ENCODE measurements around the gene ACVR1B. TPM values are rescaled to one million over a fixed set of nuclear protein-coding genes. Genes with fewer than 3 reads are reported as not detected.

The ACVR1B gene
- total and polyA plus RNA-seq, 9 of the 15 experiments (the other 6 are each of a cell fraction or from before 2014, with no cell fraction given), result 0.97 to 15.1 (median 6.8) TPM

GRCh38 chr12:51908876-51909592 is 42.5 kb upstream of the ACVR1B start (continued):
- TF ChIP-seq ATF3 (IDR thresholded peaks at IDR 0.05), result no peak
- no peak for TF ChIP-seq ATF3 (CRISPR knock-in tag; conservative IDR thresholded peaks at IDR 0.05)
- TF ChIP-seq ZNF184 (CRISPR knock-in tag; IDR thresholded peaks at IDR 0.05), result no peak
- TF ChIP-seq POLR2AphosphoS5 (IDR thresholded peaks at IDR 0.05; ENCODE audit: control insufficient read depth, insufficient read depth, low read depth, low read length), result peak; percentile 61
- TF ChIP-seq SMARCA5 (IDR thresholded peaks at IDR 0.05), result no peak
- TF ChIP-seq ZNF280B (CRISPR knock-in tag; IDR thresholded peaks at IDR 0.05), result no peak
- TF ChIP-seq NFIC (IDR thresholded peaks at IDR 0.05), result peak; percentile 84
- no peak for TF ChIP-seq ETS1 (conservative IDR thresholded peaks at IDR 0.05; ENCODE audit: control insufficient read depth, low read depth, low read length)
- TF ChIP-seq CBFA2T3 (IDR thresholded peaks at IDR 0.05), result peak; percentile 96
- no peak for TF ChIP-seq CHCHD3 (CRISPR knock-in tag; IDR thresholded peaks at IDR 0.05)
- TF ChIP-seq HDAC2 (IDR thresholded peaks at IDR 0.05), result 0 out of 2 replicates have a peak, but pooled peaks have one; percentile 37
- TF ChIP-seq BHLHE40 (IDR thresholded peaks at IDR 0.05; ENCODE audit: low read length), result no peak
- TF ChIP-seq TARDBP (IDR thresholded peaks at IDR 0.05), result no peak
- TF ChIP-seq KLF13 (tag; IDR thresholded peaks at IDR 0.05; ENCODE audit: borderline replicate concordance, low read depth), result no peak
- 0 out of 2 replicates have a peak, but pooled peaks have one; percentile 41 for TF ChIP-seq PHB2 (IDR thresholded peaks at IDR 0.05; ENCODE audit: low read depth)
- no peak for TF ChIP-seq HCFC1 (IDR thresholded peaks at IDR 0.05; ENCODE audit: low read depth, low read length)
- no peak for TF ChIP-seq SMC3 (conservative IDR thresholded peaks at IDR 0.05; ENCODE audit: insufficient read depth, low read depth, low read length)
- TF ChIP-seq CC2D1A (IDR thresholded peaks at IDR 0.05), result peak; percentile 18; the same call in 1 of the 2 replicates
- TF ChIP-seq, protein P1, sequence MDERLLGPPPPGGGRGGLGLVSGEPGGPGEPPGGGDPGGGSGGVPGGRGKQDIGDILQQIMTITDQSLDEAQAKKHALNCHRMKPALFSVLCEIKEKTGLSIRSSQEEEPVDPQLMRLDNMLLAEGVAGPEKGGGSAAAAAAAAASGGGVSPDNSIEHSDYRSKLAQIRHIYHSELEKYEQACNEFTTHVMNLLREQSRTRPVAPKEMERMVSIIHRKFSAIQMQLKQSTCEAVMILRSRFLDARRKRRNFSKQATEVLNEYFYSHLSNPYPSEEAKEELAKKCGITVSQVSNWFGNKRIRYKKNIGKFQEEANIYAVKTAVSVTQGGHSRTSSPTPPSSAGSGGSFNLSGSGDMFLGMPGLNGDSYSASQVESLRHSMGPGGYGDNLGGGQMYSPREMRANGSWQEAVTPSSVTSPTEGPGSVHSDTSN (CRISPR knock-in tag; IDR thresholded peaks at IDR 0.05; ENCODE audit: low read depth), result no peak
- TF ChIP-seq, protein P1 (tag; conservative IDR thresholded peaks at IDR 0.05; ENCODE audit: low read depth), result peak; percentile 27; the same call in 1 of the 2 replicates
- no peak for TF ChIP-seq ZFP1 (CRISPR knock-in tag; IDR thresholded peaks at IDR 0.05)
- no peak for TF ChIP-seq SIRT6 (IDR thresholded peaks at IDR 0.05; ENCODE audit: low read depth, low read length)
- TF ChIP-seq ERF (CRISPR knock-in tag; IDR thresholded peaks at IDR 0.05), result no peak
- TF ChIP-seq KAT8 (IDR thresholded peaks at IDR 0.05; ENCODE audit: low read depth), result no peak
